GM23248 (cell line): ENCODE results near the gene HOXA3. TPM values are rescaled to one million over a fixed set of nuclear protein-coding genes. Genes with fewer than 3 reads are reported as not detected.
A peak's percentile ranks its signal among the peaks of the same experiment; 100 is the strongest.

ENCODE experiments used
- DNase-seq: peaks from one replicate; pipeline ENCODE4 v3.0.0-alpha.2; 2015
- H2AFZ ChIP-seq: fragments of 200-600 bp; sonication (generic); 2 replicates; pipeline ENCODE4 v1.6.1; 2016; ENCODE audit warnings: antibody characterized with exemption
- H3F3A ChIP-seq: fragments of 200-600 bp; sonication (generic); 2 replicates; pipeline ENCODE4 v1.6.1; 2016; ENCODE audit warnings: mild to moderate bottlenecking, antibody characterized with exemption, mixed run types; ENCODE audit not compliant: insufficient read depth
- H3K27ac ChIP-seq: fragments of 200-600 bp; sonication (generic); 2 replicates; pipeline ENCODE4 v1.5.1; 2016; ENCODE audit warnings: mild to moderate bottlenecking
- H3K27me3 ChIP-seq: fragments of 200-600 bp; sonication (generic); replicated peaks from 2 replicates; pipeline ENCODE4 v1.6.1; 2016; ENCODE audit warnings: mild to moderate bottlenecking; ENCODE audit not compliant: insufficient read depth
- H3K36me3 ChIP-seq: fragments of 200-600 bp; sonication (generic); 2 replicates; pipeline ENCODE4 v1.6.1; 2016; ENCODE audit warnings: low read depth, mild to moderate bottlenecking
- H3K4me1 ChIP-seq: fragments of 200-600 bp; sonication (generic); 2 replicates; pipeline ENCODE4 v1.6.1; 2016; ENCODE audit warnings: mild to moderate bottlenecking; ENCODE audit not compliant: insufficient read depth
- H3K4me2 ChIP-seq: fragments of 200-600 bp; sonication (generic); one replicate; pipeline ENCODE4 v1.6.1; 2016; ENCODE audit warnings: mild to moderate bottlenecking; ENCODE audit not compliant: unreplicated experiment
- H3K4me3 ChIP-seq: fragments of 200-600 bp; sonication (generic); 2 replicates; pipeline ENCODE4 v1.5.1; 2016; ENCODE audit warnings: mild to moderate bottlenecking
- H3K79me2 ChIP-seq: fragments of 200-600 bp; sonication (generic); 2 replicates; pipeline ENCODE4 v1.6.1; 2016; ENCODE audit warnings: mild to moderate bottlenecking; ENCODE audit not compliant: insufficient read depth
- H3K9ac ChIP-seq: fragments of 200-600 bp; sonication (generic); 2 replicates; pipeline ENCODE4 v1.6.1; 2016; ENCODE audit warnings: mild to moderate bottlenecking
- H3K9me2 ChIP-seq: fragments of 200-600 bp; sonication (generic); 2 replicates; pipeline ENCODE4 v1.6.1; 2016; ENCODE audit warnings: mixed run types, mild to moderate bottlenecking, moderate library complexity; ENCODE audit not compliant: insufficient read depth
- H3K9me3 ChIP-seq: fragments of 200-600 bp; sonication (generic); one replicate; pipeline ENCODE4 v1.6.1; 2017; ENCODE audit warnings: low read depth
- H4K20me1 ChIP-seq: fragments of 200-600 bp; sonication (generic); 2 replicates; pipeline ENCODE4 v1.6.0; 2016; ENCODE audit not compliant: insufficient read depth
- EZH2 ChIP-seq: fragments of 200-600 bp; sonication (generic); IDR thresholded peaks from 2 replicates; pipeline ENCODE4 v1.6.1; 2018; ENCODE audit warnings: antibody characterized with exemption, mild to moderate bottlenecking; ENCODE audit not compliant: insufficient read depth, poor library complexity, severe bottlenecking
- EZH2phosphoT487 ChIP-seq: fragments of 200-600 bp; sonication (generic); IDR thresholded peaks from 2 replicates; pipeline ENCODE4 v1.6.1; 2018; ENCODE audit warnings: antibody characterized with exemption, moderate library complexity, mild to moderate bottlenecking, low read depth; ENCODE audit not compliant: insufficient read depth
- WGBS, 2 experiments: methylation state at CpG; one replicate each; pipeline ENCODE4 v1.1.6; 2015 to 2017; ENCODE audit warnings: low lambda C conversion rate in 2 of 2, low coverage in 1 of 2; ENCODE audit errors: missing lambda C conversion rate in 2 of 2; 5-methylcytosine and 5-hydroxymethylcytosine counted together
- in situ Hi-C: fragments of 300-500 bp; cut with MboI; formaldehyde crosslinking; loops from 2 replicates; pipeline ENCODE4 v1.15.0; 2020
- polyA plus RNA-seq: library from polyadenylated mRNA; unstranded; fragments of >200 nt; fragmentation: Nextera tagmentation; extraction: Ambion mirVana; gene quantifications from 2 replicates; pipeline ENCODE4 v1.2.1, GENCODE V29; 2016
- total RNA-seq: library from RNA; depleted of rRNA; stranded (reverse); fragments of >200 nt; shearing (Covaris generic); gene quantifications from 2 replicates; pipeline ENCODE4 v1.2.3, GENCODE V29; 2014

Gene HOXA3
- total and polyA plus RNA-seq, 2 experiments from 2014 or later = 1.2 to 2.1 TPM

DNA sequence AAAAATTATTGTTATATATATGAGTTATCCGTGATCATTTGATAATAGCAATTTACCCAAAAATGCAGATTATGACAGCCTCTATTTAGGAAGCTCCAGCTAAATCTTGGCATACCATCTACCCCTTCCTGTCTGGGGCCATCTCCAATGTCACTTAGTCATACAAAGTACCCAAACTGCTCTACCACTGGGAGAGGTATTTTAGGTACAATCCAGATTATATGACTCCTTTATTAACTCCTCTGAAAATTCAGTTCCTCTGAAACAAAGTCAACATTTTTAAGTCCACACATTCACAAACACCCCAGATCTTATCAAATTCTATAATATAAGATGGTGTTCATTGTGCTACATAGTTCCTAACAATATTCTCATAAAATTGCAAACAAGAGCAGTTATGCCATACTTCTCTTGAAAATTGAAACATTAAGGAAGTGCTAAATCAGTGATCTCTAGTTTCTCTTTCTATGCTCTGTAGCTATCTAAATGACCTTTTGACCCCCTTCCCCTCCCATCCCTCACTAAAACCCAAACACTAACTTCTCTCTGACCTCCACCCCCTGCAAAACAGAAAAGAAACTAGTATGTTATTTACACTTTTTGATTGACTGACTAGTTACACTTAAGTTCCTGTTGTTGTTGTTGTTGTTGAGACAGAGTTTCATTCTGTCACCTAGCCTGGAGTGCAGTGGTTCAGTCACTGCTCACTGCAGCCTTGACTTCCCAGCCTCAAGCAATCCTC lies 73.0 kb downstream of the HOXA3 start:
- in situ Hi-C loops = no loop called here

DNA sequence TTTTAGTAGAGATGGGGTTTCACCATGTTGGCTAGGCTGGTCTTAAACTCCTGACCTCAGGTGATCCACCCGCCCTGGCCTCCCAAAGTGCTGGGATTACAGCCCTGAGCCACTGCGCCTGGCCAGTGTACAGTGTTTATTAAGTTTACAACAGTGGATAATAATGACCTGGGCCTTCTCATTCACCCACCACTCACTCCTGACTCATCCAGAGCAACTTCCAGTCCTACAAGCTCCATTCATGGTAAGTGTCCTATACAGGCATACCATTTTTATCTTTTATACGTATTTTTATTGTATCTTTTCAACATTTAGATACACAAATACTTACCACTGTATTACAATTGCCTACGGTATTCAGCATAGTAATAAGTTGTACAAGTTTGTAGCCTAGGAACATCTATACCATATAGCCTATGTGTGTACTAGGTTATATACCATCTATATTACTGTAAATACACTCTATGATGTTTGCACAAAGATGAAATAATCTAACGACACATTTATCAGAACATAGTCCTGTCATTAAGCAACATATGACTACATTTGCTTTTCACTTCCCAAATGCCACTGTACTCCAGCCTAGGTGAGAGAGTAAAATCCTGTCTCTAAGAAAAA lies 73.7 kb downstream of the HOXA3 start:
- Histone ChIP-seq H3F3A (no peaks in the 10 kb centered on the region), H3K79me2 (no peaks in the 10 kb centered on the region), H3K4me3 (no peak overlapping the region), H3K9me2 (no peaks in the 10 kb centered on the region), H2AFZ (no peak overlapping the region), H4K20me1 (no peaks in the 10 kb centered on the region), H3K9me3 (no peaks in the 10 kb centered on the region), H3K4me2 (no peak overlapping the region), H3K27ac (no peak overlapping the region), H3K4me1 (peaks cover 25% of the 10 kb centered on the region), H3K27me3 (no peaks in the 10 kb centered on the region), H3K36me3 (no peaks in the 10 kb centered on the region), H3K9ac (no peak overlapping the region)
- TF ChIP-seq EZH2phosphoT487 (no peak), EZH2 (no peak)
- WGBS, 2 experiments = 85 to 92% methylated on average over 5 of the region's 5 CpGs
- in situ Hi-C loops = no loop called here
- DNase-seq = no peak

More for the DNA sequence above, 73.0 kb downstream of the HOXA3 start:
- DNase-seq = peak; percentile 21
- H3K9ac ChIP-seq = no peak overlapping the region
- 84 to 100% methylated on average over 1 of the region's 1 CpG for WGBS, 2 experiments
- no peak overlapping the region for H3K4me2 ChIP-seq
- no peaks in the 10 kb centered on the region for H3K9me2 ChIP-seq
- no peaks in the 10 kb centered on the region for H3K27me3 ChIP-seq
- TF ChIP-seq EZH2 (no peak), EZH2phosphoT487 (no peak)
- H4K20me1 ChIP-seq = no peaks in the 10 kb centered on the region
- H3K9me3 ChIP-seq = no peaks in the 10 kb centered on the region
- no peak overlapping the region for H3K27ac ChIP-seq
- no peaks in the 10 kb centered on the region for H3K36me3 ChIP-seq
- no peaks in the 10 kb centered on the region for H3K79me2 ChIP-seq
- H3F3A ChIP-seq = no peaks in the 10 kb centered on the region
- H3K4me1 ChIP-seq = peaks cover 25% of the 10 kb centered on the region
- no peak overlapping the region for H3K4me3 ChIP-seq
- no peak overlapping the region for H2AFZ ChIP-seq

DNA sequence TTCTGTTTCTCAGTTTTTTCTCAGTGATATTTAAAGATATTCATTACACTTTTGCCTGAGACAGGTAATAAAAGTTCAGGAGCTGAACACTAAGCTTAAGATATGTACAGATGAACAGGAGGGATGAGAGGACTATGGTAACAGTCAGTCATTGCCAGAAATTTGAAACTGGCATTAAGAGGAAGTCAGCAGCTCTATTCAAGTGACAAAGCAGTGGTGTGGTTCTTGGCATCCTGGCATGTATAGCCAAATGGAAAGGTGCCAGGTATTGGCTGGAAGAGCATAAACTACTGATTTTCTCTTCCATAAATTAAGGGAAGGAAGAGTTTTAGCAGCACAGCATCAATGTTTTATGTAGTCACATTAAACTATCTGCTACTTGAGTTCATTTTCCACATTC lies 79.3 kb downstream of the HOXA3 start:
- TF ChIP-seq EZH2phosphoT487 (no peak), EZH2 (no peak)
- in situ Hi-C loops = no loop called here
- H2AFZ ChIP-seq = no peak overlapping the region

DNA sequence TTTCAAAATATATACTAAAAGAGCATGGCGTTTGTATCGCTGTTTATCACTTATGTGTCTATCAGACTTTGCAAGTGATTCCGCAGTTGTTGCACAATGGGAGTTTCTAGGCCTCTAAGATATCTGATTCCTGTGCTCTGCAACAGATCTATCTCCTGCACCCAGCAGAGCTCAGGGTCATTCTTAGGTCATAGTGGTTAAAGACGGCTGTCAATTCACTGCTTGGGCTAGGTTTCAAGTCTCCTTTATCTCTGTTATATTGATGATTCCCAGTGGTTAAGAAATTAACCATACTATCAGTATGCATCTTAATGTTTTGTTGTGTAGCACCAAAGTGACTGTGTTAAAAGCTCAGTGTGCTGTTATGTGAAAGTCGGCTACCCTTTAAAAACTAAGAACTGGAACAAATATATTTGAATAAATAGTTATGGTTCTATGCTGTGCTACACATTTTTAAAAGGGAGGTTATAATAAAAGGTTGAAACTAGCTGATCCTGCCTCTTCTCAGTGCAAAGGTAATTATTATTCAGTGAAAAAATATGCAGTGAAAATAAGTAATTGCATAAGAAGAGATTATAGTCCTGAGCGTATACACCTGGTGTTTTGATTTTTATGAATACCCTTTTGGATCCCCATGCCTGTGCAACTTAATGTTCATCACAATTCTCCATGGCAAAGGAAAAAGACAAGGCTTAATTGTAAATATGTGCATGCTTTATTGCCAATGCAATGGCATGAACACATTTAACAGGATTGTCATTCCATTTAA lies 80.6 kb downstream of the HOXA3 start:
- Histone ChIP-seq H3K9me3 (no peaks in the 10 kb centered on the region), H3K9me2 (no peaks in the 10 kb centered on the region), H3K4me3 (no peak overlapping the region), H3K27ac (no peak overlapping the region), H2AFZ (no peak overlapping the region), H3K4me1 (no peaks in the 10 kb centered on the region), H3F3A (no peaks in the 10 kb centered on the region), H3K27me3 (no peaks in the 10 kb centered on the region), H3K36me3 (no peaks in the 10 kb centered on the region), H4K20me1 (no peaks in the 10 kb centered on the region), H3K9ac (no peak overlapping the region), H3K79me2 (no peaks in the 10 kb centered on the region), H3K4me2 (no peak overlapping the region)
- in situ Hi-C loops = no loop called here
- no peak for DNase-seq
- 83 to 84% methylated on average over 6 of the region's 6 CpGs for WGBS, 2 experiments
- TF ChIP-seq EZH2phosphoT487 (no peak), EZH2 (no peak)

More for the DNA sequence above, 79.3 kb downstream of the HOXA3 start:
- H3K27me3 ChIP-seq = no peaks in the 10 kb centered on the region
- no peak for DNase-seq
- no peaks in the 10 kb centered on the region for H4K20me1 ChIP-seq
- H3K27ac ChIP-seq = no peak overlapping the region
- H3K9me3 ChIP-seq = no peaks in the 10 kb centered on the region
- H3K4me2 ChIP-seq = no peak overlapping the region
- H3K9ac ChIP-seq = no peak overlapping the region
- no peaks in the 10 kb centered on the region for H3K9me2 ChIP-seq
- H3K36me3 ChIP-seq = no peaks in the 10 kb centered on the region
- H3K4me1 ChIP-seq = no peaks in the 10 kb centered on the region
- H3F3A ChIP-seq = no peaks in the 10 kb centered on the region
- no peak overlapping the region for H3K4me3 ChIP-seq
- H3K79me2 ChIP-seq = no peaks in the 10 kb centered on the region
